ENCODE results near the gene WDR36. TPM values are rescaled to one million over a fixed set of nuclear protein-coding genes. Genes with fewer than 3 reads are reported as not detected.

Gene WDR36
- total and polyA plus RNA-seq, 10 donors, result 7.9 to 36.1 (median 27.0) TPM

- intact Hi-C loops (cut with DNase I; ENCODE audit: low total_unique reads), result loop anchor here (5.0 kb wide), 1 partner anchor 362 kb away; the partner anchor contains the start of gene SLC25A46
- Histone ChIP-seq H3K9me3 (no peaks in the 10 kb centered on the region), H3K4me1 (peaks cover 3 to 42% (median 12%) of the 10 kb centered on the region in 6 donors), H3K27ac (no peak overlapping the region), H3K27me3 (replicated peaks in 1 of 7) (no peaks in the 10 kb centered on the region), H3K36me3 (peaks cover 0 to 95% (median 58%) of the 10 kb centered on the region in 6 donors), H3K4me3 (no peak overlapping the region)
- no peak for DNase-seq
- WGBS, 5 donors, result 0 to 93% (median 85%) methylated on average over 1 of the region's 1 CpG
- TF ChIP-seq CTCF (IDR thresholded peaks at IDR 0.05 in 8 of 11, conservative IDR thresholded peaks at IDR 0.05 in 3 of 11) (no peak), POLR2A (IDR thresholded peaks at IDR 0.05) (no peak), POLR2AphosphoS5 (IDR thresholded peaks at IDR 0.05) (no peak)
Observed at GRCh38 chr5:111099058-111099778, 7.1 kb downstream of the WDR36 start.

- Histone ChIP-seq H3K27me3 (replicated peaks in 1 of 7) (no peaks in the 10 kb centered on the region), H3K4me1 (no peaks in the 10 kb centered on the region), H3K27ac (no peak overlapping the region), H3K36me3 (peaks cover 3 to 100% (median 85%) of the 10 kb centered on the region in 6 donors), H3K4me3 (no peak overlapping the region), H3K9me3 (no peaks in the 10 kb centered on the region)
- WGBS, 5 donors, result 90 to 98% (median 94%) methylated on average over 2 of the region's 2 CpGs
- intact Hi-C loops (cut with DNase I; ENCODE audit: low total_unique reads), result no loop called here
- TF ChIP-seq CTCF (IDR thresholded peaks at IDR 0.05 in 8 of 11, conservative IDR thresholded peaks at IDR 0.05 in 3 of 11), result no peak
- TF ChIP-seq POLR2AphosphoS5 (IDR thresholded peaks at IDR 0.05), result no peak
- TF ChIP-seq POLR2A (IDR thresholded peaks at IDR 0.05), result no peak
- DNase-seq, result no peak
Observed at GRCh38 chr5:111106320-111106948, 14.3 kb downstream of the WDR36 start.

GRCh38 chr5:111107371-111107770 lies 15.2 kb downstream of the WDR36 start:
- WGBS, 5 donors, result 73 to 92% (median 83%) methylated on average over 2 of the region's 2 CpGs
- TF ChIP-seq CTCF (IDR thresholded peaks at IDR 0.05 in 8 of 11, conservative IDR thresholded peaks at IDR 0.05 in 3 of 11) (no peak), POLR2AphosphoS5 (IDR thresholded peaks at IDR 0.05) (no peak), POLR2A (IDR thresholded peaks at IDR 0.05) (no peak)
- H3K27ac ChIP-seq, result no peak overlapping the region
- DNase-seq, result no peak
- H3K36me3 ChIP-seq, result peaks cover 4 to 100% (median 84%) of the 10 kb centered on the region in 6 donors
- no peak overlapping the region for H3K4me3 ChIP-seq
- no peaks in the 10 kb centered on the region for H3K9me3 ChIP-seq
- intact Hi-C loops (cut with DNase I; ENCODE audit: low total_unique reads), result no loop called here
- H3K4me1 ChIP-seq, result no peaks in the 10 kb centered on the region
- H3K27me3 ChIP-seq (replicated peaks in 1 of 7), result no peaks in the 10 kb centered on the region

GRCh38 chr5:111111956-111112355 lies 19.8 kb downstream of the WDR36 start:
- WGBS, 5 donors, result 84 to 95% (median 90%) methylated on average over 3 of the region's 3 CpGs
- peaks cover 6 to 100% (median 66%) of the 10 kb centered on the region in 6 donors for H3K36me3 ChIP-seq
- TF ChIP-seq POLR2A (IDR thresholded peaks at IDR 0.05), result no peak
- no peak for TF ChIP-seq CTCF (IDR thresholded peaks at IDR 0.05 in 8 of 11, conservative IDR thresholded peaks at IDR 0.05 in 3 of 11)
- no peak for TF ChIP-seq POLR2AphosphoS5 (IDR thresholded peaks at IDR 0.05)
- H3K9me3 ChIP-seq, result no peaks in the 10 kb centered on the region
- peaks cover 0 to 17% (median 0%) of the 10 kb centered on the region in 6 donors for H3K4me1 ChIP-seq
- DNase-seq, result no peak
- no peaks in the 10 kb centered on the region for H3K27me3 ChIP-seq (replicated peaks in 1 of 7)
- intact Hi-C loops (cut with DNase I; ENCODE audit: low total_unique reads), result no loop called here
- no peak overlapping the region for H3K4me3 ChIP-seq
- no peak overlapping the region for H3K27ac ChIP-seq
